HL-60 (cell line): ENCODE measurements around the gene RSBN1L.

ENCODE experiments used
- POLR2AphosphoS5 ChIP-seq: IDR thresholded peaks from 2 replicates; pipeline ENCODE4 v1.6.1; 2012; ENCODE audit warnings: low read depth
- SPI1 ChIP-seq: IDR thresholded peaks from 2 replicates; pipeline ENCODE4 v1.6.1; 2012; ENCODE audit warnings: low read depth, mild to moderate bottlenecking, borderline replicate concordance
- TF ChIP-seq, protein P1 (sequence below): IDR thresholded peaks from one replicate; pipeline ENCODE4 v1.5.1; 2011; ENCODE audit warnings: low read length, control low read depth, inconsistent platforms; ENCODE audit not compliant: insufficient read depth

- TF ChIP-seq, protein P1, sequence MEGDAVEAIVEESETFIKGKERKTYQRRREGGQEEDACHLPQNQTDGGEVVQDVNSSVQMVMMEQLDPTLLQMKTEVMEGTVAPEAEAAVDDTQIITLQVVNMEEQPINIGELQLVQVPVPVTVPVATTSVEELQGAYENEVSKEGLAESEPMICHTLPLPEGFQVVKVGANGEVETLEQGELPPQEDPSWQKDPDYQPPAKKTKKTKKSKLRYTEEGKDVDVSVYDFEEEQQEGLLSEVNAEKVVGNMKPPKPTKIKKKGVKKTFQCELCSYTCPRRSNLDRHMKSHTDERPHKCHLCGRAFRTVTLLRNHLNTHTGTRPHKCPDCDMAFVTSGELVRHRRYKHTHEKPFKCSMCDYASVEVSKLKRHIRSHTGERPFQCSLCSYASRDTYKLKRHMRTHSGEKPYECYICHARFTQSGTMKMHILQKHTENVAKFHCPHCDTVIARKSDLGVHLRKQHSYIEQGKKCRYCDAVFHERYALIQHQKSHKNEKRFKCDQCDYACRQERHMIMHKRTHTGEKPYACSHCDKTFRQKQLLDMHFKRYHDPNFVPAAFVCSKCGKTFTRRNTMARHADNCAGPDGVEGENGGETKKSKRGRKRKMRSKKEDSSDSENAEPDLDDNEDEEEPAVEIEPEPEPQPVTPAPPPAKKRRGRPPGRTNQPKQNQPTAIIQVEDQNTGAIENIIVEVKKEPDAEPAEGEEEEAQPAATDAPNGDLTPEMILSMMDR: no peak
- no peak for TF ChIP-seq SPI1
- TF ChIP-seq POLR2AphosphoS5: no peak
Observed at GRCh38 chr7:77822269-77822668, 126.0 kb downstream of the RSBN1L start.
